Neural progenitor cell (in vitro differentiated cells): ENCODE measurements around the gene ERFL. TPM values are rescaled to one million over a fixed set of nuclear protein-coding genes. Genes with fewer than 3 reads are reported as not detected.

Experiments used
- DNase-seq: peaks from one replicate; pipeline ENCODE4 v3.0.0-alpha.2; 2016; ENCODE audit warnings: low spot score
- H2AFZ ChIP-seq: fragments of 200-600 bp; sonication (generic); replicated peaks from 2 replicates; pipeline ENCODE4 v1.6.1; 2016; ENCODE audit warnings: antibody characterized with exemption
- H3F3A ChIP-seq: fragments of 200-600 bp; sonication (generic); 2 replicates; pipeline ENCODE4 v1.6.1; 2016; ENCODE audit warnings: antibody characterized with exemption, low read depth
- H3K27ac ChIP-seq: fragments of 200-600 bp; sonication (generic); 2 replicates; pipeline ENCODE4 v1.5.1; 2016; ENCODE audit warnings: mild to moderate bottlenecking
- H3K27me3 ChIP-seq: fragments of 200-600 bp; sonication (generic); 2 replicates; pipeline ENCODE4 v1.6.1; 2016; ENCODE audit warnings: mild to moderate bottlenecking, moderate library complexity
- H3K36me3 ChIP-seq: fragments of 200-600 bp; sonication (generic); 2 replicates; pipeline ENCODE4 v1.5.1; 2016
- H3K4me1 ChIP-seq: fragments of 200-600 bp; sonication (generic); 2 replicates; pipeline ENCODE4 v1.6.1; 2016; ENCODE audit warnings: mixed run types
- H3K4me2 ChIP-seq: fragments of 200-600 bp; sonication (generic); 2 replicates; pipeline ENCODE4 v1.6.1; 2016
- H3K4me3 ChIP-seq: fragments of 200-600 bp; sonication (generic); 2 replicates; pipeline ENCODE4 v1.5.1; 2016
- H3K79me2 ChIP-seq: fragments of 200-600 bp; sonication (generic); 2 replicates; pipeline ENCODE4 v1.6.1; 2016; ENCODE audit warnings: low read depth
- H3K9ac ChIP-seq: fragments of 200-600 bp; sonication (generic); 2 replicates; pipeline ENCODE4 v1.6.1; 2016
- H3K9me3 ChIP-seq: fragments of 200-600 bp; sonication (generic); 2 replicates; pipeline ENCODE4 v1.5.1; 2016; ENCODE audit warnings: low read depth
- H4K20me1 ChIP-seq: fragments of 200-600 bp; sonication (generic); 2 replicates; pipeline ENCODE4 v1.6.1; 2016; ENCODE audit warnings: low read depth
- H3K27ac Mint-ChIP-seq: 3 replicates; pipeline ENCODE4 v1.8.0; 2021; ENCODE audit warnings: mixed read lengths
- H3K27me3 Mint-ChIP-seq: 2 replicates; pipeline ENCODE4 v1.8.0; 2022; ENCODE audit warnings: low read depth, mild to moderate bottlenecking, inconsistent platforms, moderate library complexity, mixed read lengths; ENCODE audit not compliant: insufficient read depth
- H3K36me3 Mint-ChIP-seq: 3 replicates; pipeline ENCODE4 v1.8.0; 2021; ENCODE audit warnings: mixed read lengths
- H3K4me1 Mint-ChIP-seq: 3 replicates; pipeline ENCODE4 v1.8.0; 2021; ENCODE audit warnings: mixed read lengths
- H3K4me3 Mint-ChIP-seq: 3 replicates; pipeline ENCODE4 v1.8.0; 2021; ENCODE audit warnings: mild to moderate bottlenecking, moderate library complexity, mixed read lengths
- H3K9me3 Mint-ChIP-seq: 3 replicates; pipeline ENCODE4 v1.8.0; 2020; ENCODE audit warnings: mixed read lengths
- EZH2 ChIP-seq: fragments of 200-600 bp; sonication (generic); IDR thresholded peaks from 2 replicates; pipeline ENCODE4 v1.6.1; 2017; ENCODE audit warnings: antibody characterized with exemption, mild to moderate bottlenecking, moderate library complexity
- EZH2phosphoT487 ChIP-seq: fragments of 200-600 bp; sonication (generic); IDR thresholded peaks from 2 replicates; pipeline ENCODE4 v1.6.1; 2017; ENCODE audit warnings: antibody characterized with exemption
- total RNA-seq: library from RNA; depleted of rRNA; stranded (reverse); fragments of >200 nt; gene quantifications from 2 replicates; pipeline ENCODE4 v1.2.3, GENCODE V29; 2015; ENCODE audit warnings: low replicate concordance
- TF ChIP-seq, protein P1 (sequence below): fragments of 200-600 bp; sonication (generic); IDR thresholded peaks from 2 replicates; pipeline ENCODE4 v1.5.1; 2017; ENCODE audit warnings: antibody characterized with exemption, mild to moderate bottlenecking

Gene ERFL
- total RNA-seq, 1 donor from 2014 or later: 0.65 TPM

DNA sequence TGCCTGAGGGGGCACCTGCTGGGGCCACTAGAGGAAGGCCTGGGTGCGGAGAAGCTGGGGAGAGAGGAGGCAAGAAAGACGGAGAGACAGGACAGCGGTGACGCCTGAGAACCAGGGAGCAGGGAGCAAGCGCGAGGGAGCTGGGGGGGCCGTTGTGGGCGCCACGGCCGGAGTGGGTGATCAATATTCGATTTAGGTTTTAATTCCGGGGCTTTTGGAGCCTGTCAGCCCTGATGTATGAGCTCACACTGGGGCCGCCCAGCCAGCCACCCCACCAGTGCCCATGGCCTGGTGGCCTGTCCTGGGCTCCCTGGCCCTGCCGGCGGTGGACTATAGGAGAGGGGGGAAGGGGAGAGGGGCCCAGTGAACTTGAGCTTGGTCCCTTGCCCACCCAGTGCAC, 8.7 kb upstream of the ERFL start:
- H3K4me2 ChIP-seq: no peak overlapping the region
- H3K4me1 ChIP-seq: no peaks in the 10 kb centered on the region
- no peak for DNase-seq
- no peak overlapping the region for H3K27ac ChIP-seq
- H3K27ac Mint-ChIP-seq: no peak overlapping the region
- H3K9me3 Mint-ChIP-seq: peaks cover 7% of the 10 kb centered on the region
- H3K4me1 Mint-ChIP-seq: peaks cover 16% of the 10 kb centered on the region
- no peaks in the 10 kb centered on the region for H3K79me2 ChIP-seq
- no peak overlapping the region for H3K4me3 Mint-ChIP-seq
- peaks cover 8% of the 10 kb centered on the region for H3F3A ChIP-seq
- TF ChIP-seq, protein P1, sequence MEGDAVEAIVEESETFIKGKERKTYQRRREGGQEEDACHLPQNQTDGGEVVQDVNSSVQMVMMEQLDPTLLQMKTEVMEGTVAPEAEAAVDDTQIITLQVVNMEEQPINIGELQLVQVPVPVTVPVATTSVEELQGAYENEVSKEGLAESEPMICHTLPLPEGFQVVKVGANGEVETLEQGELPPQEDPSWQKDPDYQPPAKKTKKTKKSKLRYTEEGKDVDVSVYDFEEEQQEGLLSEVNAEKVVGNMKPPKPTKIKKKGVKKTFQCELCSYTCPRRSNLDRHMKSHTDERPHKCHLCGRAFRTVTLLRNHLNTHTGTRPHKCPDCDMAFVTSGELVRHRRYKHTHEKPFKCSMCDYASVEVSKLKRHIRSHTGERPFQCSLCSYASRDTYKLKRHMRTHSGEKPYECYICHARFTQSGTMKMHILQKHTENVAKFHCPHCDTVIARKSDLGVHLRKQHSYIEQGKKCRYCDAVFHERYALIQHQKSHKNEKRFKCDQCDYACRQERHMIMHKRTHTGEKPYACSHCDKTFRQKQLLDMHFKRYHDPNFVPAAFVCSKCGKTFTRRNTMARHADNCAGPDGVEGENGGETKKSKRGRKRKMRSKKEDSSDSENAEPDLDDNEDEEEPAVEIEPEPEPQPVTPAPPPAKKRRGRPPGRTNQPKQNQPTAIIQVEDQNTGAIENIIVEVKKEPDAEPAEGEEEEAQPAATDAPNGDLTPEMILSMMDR: no peak
- TF ChIP-seq EZH2phosphoT487 (no peak), EZH2 (no peak)
- peaks cover 53% of the 10 kb centered on the region for H3K27me3 Mint-ChIP-seq
- H3K4me3 ChIP-seq: no peak overlapping the region
- no peaks in the 10 kb centered on the region for H3K9me3 ChIP-seq
- peaks cover 99% of the 10 kb centered on the region for H3K27me3 ChIP-seq
- no peak overlapping the region for H3K9ac ChIP-seq
- peaks cover 13% of the 10 kb centered on the region for H4K20me1 ChIP-seq
- H3K36me3 Mint-ChIP-seq: peaks cover 4% of the 10 kb centered on the region
- H2AFZ ChIP-seq: no peak overlapping the region
- H3K36me3 ChIP-seq: no peaks in the 10 kb centered on the region

DNA sequence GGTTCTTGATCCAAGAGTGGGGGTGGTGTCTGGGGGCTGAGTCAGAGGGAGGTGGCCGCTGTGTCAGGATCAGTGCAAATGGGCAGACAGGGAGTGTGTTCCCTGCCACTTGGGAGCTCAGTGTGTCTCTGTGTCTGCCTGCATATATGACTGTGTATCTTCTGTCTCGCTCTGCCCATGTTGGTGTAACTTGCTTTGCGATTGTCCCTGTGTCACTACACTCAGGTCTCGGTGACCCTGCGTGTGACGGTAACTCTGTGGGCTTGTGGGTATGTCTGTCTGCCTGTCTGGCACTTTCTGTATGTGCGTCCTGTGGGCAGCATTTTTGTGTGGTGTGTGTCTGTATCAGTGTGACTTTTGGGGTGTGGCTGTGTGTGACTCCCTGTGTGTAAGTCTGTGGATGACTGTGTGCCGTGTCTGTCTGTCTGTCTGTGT, 8.2 kb upstream of the ERFL start:
- no peak overlapping the region for H3K9ac ChIP-seq
- peaks cover under 1% of the 10 kb centered on the region for H3K36me3 Mint-ChIP-seq
- peaks cover 3% of the 10 kb centered on the region for H3K9me3 Mint-ChIP-seq
- H3K36me3 ChIP-seq: no peaks in the 10 kb centered on the region
- no peak overlapping the region for H3K27ac Mint-ChIP-seq
- peaks cover 99% of the 10 kb centered on the region for H3K27me3 ChIP-seq
- no peak overlapping the region for H3K4me2 ChIP-seq
- H3F3A ChIP-seq: peaks cover 8% of the 10 kb centered on the region
- H4K20me1 ChIP-seq: peaks cover 16% of the 10 kb centered on the region
- DNase-seq: no peak
- no peaks in the 10 kb centered on the region for H3K4me1 ChIP-seq
- H3K4me3 Mint-ChIP-seq: peak overlapping the region; percentile 18
- TF ChIP-seq EZH2phosphoT487 (peak; percentile 22), EZH2 (no peak)
- H3K4me1 Mint-ChIP-seq: peaks cover 13% of the 10 kb centered on the region
- H3K27me3 Mint-ChIP-seq: peaks cover 52% of the 10 kb centered on the region
- no peak overlapping the region for H3K4me3 ChIP-seq
- H3K79me2 ChIP-seq: no peaks in the 10 kb centered on the region
- H3K9me3 ChIP-seq: no peaks in the 10 kb centered on the region
- no peak overlapping the region for H3K27ac ChIP-seq
- H2AFZ ChIP-seq: no peak overlapping the region

DNA sequence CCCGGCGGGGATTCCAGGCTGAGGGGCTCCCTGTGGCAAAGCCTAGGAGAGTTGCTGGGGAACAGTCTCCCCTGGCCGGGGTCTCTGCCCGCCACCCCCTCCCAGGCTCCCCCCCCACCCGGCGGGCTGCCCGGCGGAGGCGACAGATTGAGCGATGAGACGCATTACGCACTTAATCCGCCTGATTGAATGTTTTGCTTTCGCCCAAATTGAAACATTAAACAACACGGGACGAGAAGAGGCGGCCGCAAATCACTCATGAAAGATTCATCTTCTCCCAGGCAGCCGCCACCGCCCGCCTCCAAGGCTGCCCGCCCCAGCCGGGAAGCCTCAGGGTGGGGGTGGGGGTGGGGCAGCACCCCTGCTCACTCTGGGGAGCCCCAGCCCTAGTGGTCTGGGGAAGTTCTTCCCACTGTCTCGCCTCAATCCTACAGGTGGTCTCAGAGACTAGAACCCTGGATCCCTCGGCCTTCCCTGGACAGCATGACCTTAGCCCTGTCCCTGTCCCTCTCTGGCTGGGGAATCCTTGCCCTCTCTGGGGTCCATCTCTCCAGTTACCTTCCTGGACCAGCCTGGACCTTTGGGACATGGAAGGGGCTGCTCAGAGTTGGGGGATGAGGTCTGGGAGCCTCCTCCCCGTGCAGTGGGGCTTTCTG, 7.6 kb upstream of the ERFL start:
- Mint-ChIP-seq H3K27me3 (peaks cover 55% of the 10 kb centered on the region), H3K4me3 (no peak overlapping the region), H3K27ac (no peak overlapping the region), H3K36me3 (no peaks in the 10 kb centered on the region), H3K4me1 (peaks cover 10% of the 10 kb centered on the region), H3K9me3 (no peaks in the 10 kb centered on the region)
- H3K4me2 ChIP-seq: no peak overlapping the region
- peaks cover 11% of the 10 kb centered on the region for H3F3A ChIP-seq
- H2AFZ ChIP-seq: no peak overlapping the region
- no peak overlapping the region for H3K4me3 ChIP-seq
- no peaks in the 10 kb centered on the region for H3K36me3 ChIP-seq
- no peak overlapping the region for H3K27ac ChIP-seq
- H3K4me1 ChIP-seq: no peaks in the 10 kb centered on the region
- H3K9ac ChIP-seq: no peak overlapping the region
- no peak for DNase-seq
- H4K20me1 ChIP-seq: peaks cover 18% of the 10 kb centered on the region
- H3K79me2 ChIP-seq: no peaks in the 10 kb centered on the region
- TF ChIP-seq EZH2phosphoT487 (no peak), EZH2 (no peak)
- TF ChIP-seq, protein P1: no peak
- H3K9me3 ChIP-seq: no peaks in the 10 kb centered on the region
- peaks cover 99% of the 10 kb centered on the region for H3K27me3 ChIP-seq

DNA sequence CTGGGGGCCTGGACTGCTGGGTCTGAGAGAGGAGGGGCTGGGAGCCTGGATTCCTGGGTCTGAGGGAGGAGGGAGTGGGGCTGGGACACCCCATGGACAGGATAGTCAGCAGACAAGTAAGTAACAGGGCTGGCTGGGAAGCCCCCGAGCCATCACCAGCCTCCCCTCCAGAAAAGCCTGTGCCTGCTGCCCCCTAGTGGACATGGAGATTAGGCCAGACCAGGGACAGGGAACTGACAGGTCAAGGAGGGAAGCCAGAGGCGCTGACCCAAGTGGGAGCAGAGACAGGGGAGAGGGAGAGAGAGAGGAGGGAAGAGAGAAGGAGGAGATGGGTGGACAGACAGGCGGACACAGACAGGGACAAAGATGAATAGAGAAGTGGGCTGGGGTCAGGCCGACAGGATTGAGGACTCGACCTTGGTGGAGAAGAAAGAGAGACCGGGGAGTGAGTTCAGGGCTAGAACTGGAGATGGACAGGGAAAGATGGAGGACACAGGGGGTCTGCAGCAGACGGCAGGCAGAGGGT, 6.7 kb upstream of the ERFL start:
- TF ChIP-seq, protein P1: peak; percentile 90
- no peak for TF ChIP-seq EZH2phosphoT487
- TF ChIP-seq EZH2: peak; percentile 51
- no peaks in the 10 kb centered on the region for H3K36me3 Mint-ChIP-seq
- Histone ChIP-seq H3K4me3 (no peak overlapping the region), H3K27ac (no peak overlapping the region), H3K36me3 (no peaks in the 10 kb centered on the region), H4K20me1 (peaks cover 28% of the 10 kb centered on the region), H3K9me3 (no peaks in the 10 kb centered on the region), H2AFZ (no peak overlapping the region), H3K4me2 (no peak overlapping the region), H3K4me1 (no peaks in the 10 kb centered on the region), H3F3A (peaks cover 19% of the 10 kb centered on the region), H3K27me3 (peaks cover 99% of the 10 kb centered on the region), H3K9ac (no peak overlapping the region), H3K79me2 (no peaks in the 10 kb centered on the region)
- peak; percentile 88 for DNase-seq
- no peaks in the 10 kb centered on the region for H3K9me3 Mint-ChIP-seq
- H3K27ac Mint-ChIP-seq: no peak overlapping the region
- peak overlapping the region; percentile 58 for H3K4me3 Mint-ChIP-seq
- H3K4me1 Mint-ChIP-seq: peaks cover 10% of the 10 kb centered on the region
- peaks cover 62% of the 10 kb centered on the region for H3K27me3 Mint-ChIP-seq
